ENCODE data around the gene KCNQ1OT1. TPM values are rescaled to one million over a fixed set of nuclear protein-coding genes. Genes with fewer than 3 reads are reported as not detected.

KCNQ1OT1 gene
- total RNA-seq, 1 donor from 2014 or later: 2.0 TPM

DNA sequence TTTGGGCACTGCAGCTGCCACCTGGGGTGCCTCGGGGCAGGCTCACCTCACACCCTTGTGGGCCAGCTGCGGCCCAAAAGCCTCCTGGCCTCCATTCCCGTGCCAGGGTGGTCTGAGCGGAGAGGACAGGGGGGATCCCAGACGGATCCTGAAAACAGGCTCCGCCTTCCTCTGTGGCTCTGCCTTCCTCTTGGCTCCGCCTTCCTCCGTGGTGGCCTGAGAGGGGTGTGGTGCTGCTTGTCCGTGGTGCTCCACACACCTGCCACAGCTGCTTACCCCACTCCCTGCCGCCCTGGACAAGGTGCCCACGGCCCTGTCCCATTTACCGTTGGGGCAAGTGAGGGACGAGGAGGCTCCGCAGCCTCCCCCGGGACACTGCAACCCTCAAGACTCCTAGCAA lies 23.2 kb upstream of the KCNQ1OT1 start:
- DNase-seq (ENCODE audit: low spot score in 2 of 2) (no peak), FAIRE-seq (no peak)

DNA sequence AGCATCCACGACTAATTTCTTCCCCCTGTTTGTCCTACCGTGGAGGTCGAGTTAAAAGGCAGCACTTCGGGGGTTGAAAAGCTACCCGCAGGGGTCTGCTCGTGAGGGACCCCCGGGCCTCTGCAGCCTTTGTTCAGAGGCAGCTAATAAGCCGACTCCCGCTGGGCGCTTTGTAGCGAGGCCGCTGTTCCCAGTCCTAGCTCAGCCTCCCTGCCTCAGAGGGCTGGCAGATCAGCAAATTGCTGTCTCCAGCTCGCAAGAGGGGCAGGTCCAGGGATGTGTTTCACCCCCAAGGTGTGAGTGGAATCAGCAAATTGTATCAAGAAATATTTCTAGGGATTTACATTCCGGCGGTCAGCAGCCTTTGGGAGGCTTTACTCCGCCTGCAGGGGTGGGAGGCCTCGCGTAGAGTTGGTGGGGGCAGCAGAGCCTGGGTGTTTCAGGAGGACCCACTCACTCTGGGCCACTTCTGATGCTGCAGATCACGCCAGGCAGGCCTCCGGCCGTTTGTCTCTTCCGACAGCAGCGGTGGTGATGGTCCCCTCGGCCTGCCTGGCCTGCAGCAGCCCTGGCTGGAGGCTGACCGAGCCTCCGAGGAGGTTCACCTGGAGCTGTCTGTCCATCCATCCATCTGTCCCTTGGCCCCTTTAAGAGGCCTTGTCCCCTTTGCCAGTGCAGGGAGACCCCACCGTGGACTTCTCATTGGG lies 21.6 kb upstream of the KCNQ1OT1 start:
- DNase-seq (ENCODE audit: low spot score in 2 of 2) (no peak), FAIRE-seq (no peak)

DNA sequence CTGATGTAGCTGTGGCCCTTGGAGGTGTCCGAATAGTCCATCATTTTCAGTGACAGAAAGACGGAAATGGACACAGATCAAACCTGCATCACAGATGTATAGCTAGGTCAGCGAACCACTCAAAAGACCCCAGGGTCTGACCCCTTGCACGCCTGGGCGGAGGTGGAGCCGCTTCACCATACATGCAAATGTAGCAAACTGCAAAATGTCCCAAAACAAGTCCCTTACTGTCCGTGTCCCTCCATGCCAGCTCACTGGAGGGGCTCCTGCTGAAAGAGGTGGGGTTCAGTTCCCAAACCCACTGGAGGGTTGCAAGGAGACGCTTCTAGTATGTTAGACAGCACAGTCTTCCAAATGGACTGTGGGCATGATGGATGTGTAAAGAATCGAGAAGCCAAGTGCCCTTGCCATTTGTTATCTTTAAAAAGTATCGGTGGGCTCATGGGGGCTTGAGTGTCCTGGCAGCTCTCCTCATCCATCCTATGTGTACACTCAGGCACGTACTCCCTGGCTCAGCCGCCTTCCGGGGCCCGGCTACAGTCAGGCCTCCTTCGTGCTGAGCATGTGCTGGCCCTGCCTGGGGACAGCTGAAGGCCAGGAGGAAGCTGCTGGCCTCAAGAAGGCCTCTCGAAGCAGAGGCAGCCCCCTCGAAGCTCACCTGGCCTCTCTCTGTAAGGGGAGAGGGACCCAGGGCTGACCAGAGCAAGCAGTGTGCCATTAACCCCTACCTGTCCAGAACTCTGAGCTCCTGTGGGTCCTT lies 20.2 kb upstream of the KCNQ1OT1 start:
- no peak for DNase-seq (ENCODE audit: low spot score in 2 of 2)
- no peak for FAIRE-seq

DNA sequence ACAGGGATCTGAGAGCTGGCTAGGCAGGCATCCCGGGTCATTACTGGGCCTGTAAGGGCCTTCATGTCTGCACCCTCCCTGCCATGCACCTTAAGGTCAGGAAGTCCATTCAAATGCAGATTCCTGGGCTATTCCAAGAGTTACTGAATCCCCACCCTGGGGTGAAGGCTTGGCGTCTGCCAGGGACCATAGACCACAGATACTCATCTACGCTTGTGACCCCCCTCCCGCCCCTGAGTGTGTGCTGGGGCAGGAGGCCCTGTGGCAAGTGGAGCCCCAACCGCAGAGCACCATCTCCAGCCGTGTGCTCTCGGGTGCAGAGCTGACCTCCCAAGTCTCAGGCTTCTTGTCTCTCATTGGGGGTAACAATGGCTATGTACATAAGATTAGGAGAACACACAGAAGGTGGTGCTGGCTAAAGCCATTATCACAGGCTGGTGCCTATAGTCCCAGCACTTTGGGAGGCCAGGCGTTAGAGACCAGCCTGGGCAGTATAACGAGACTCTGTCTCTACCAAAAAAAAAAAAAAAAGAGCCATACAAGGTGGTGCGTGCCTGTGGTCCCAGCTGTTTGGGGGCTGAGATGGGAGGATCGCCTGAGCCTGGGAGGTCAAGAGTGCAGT lies 19.1 kb upstream of the KCNQ1OT1 start:
- FAIRE-seq (no peak), DNase-seq (ENCODE audit: low spot score in 2 of 2) (no peak)

- DNase-seq (ENCODE audit: low spot score in 2 of 2) (no peak), FAIRE-seq (no peak)
These were observed 17.9 kb upstream of the KCNQ1OT1 start for GRCh38 chr11:2717561-2718325.

GRCh38 chr11:2716376-2717095 lies 16.7 kb upstream of the KCNQ1OT1 start:
- DNase-seq (ENCODE audit: low spot score in 2 of 2) (no peak), FAIRE-seq (no peak)

DNA sequence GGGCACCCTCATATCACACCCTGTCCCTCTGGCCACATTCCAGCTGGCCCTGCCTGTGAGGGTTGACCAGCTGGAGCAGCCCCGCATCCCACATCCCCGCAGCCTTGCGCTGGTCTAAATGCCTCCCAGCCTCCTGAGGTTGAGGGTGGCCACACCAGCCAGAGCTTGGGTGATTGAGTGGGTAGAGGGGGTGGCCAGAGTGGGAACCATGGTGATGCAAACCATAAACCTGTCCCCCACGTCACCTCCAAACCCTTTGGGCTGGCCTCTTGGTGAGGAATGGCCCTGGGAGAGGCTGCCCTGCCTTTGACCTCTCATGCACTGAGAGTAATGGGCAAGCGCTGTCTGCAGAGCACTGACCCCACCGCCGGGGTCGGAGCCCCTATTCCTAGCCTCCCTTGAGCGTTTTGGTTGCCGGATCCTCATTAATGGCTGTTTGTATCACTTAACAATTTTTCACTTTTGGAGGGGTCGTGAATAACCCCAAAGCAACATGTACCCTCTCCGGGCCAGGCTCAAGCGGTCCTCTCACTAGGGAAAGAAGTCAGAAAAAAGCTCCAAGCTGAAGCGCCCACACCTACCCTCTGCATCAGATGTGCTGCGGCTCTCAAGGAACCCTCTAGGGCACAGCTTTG lies 16.0 kb upstream of the KCNQ1OT1 start:
- DNase-seq (ENCODE audit: low spot score in 2 of 2) (no peak), FAIRE-seq (no peak)

- DNase-seq (ENCODE audit: low spot score in 2 of 2) (no peak), FAIRE-seq (no peak)
These were observed 15.1 kb upstream of the KCNQ1OT1 start for GRCh38 chr11:2714871-2715270.

- no peak for FAIRE-seq
These were observed 14.6 kb upstream of the KCNQ1OT1 start for GRCh38 chr11:2714463-2714800.

DNA sequence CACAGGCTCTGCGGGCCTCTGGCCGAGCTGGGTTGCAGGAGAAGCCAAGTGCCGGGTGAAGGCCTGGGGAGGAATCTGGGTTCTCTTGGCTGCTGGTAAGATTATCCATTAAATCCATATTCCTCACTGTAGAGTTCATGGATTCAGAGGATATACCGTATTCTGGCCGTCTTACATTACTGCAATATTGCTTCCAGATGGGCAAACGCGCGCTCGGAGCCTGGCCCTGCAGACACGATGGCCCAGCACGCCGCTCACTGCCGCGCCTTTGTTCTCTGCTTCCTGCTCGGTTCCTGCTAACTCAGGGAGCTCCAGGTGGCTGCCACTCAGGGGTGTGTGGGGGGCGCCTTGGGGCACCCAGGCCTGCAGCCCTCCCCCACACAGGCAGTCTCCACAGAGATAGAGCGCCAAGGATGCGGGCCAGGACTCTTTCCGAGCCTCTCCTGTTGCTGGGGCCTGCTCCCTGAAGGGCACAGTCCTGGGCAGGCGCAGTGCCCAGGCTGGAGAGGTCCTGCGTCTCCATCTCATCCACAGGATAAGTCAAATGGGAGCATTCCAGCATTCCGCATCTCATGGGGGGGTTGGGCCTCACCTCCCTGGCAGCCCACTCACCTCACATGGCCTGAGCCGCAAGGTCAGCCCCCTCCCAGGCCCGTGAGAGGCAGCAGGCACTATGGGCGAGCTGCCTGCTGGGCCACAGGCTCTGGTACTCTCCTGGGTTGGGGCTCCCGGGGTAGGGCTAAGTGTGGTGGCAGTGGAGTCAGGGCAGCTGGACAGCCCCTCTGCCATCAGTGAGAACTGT lies 14.1 kb upstream of the KCNQ1OT1 start:
- FAIRE-seq (no peak), DNase-seq (ENCODE audit: low spot score in 2 of 2) (no peak)

More at GRCh38 chr11:2714463-2714800, 14.6 kb upstream of the KCNQ1OT1 start:
- no peak for DNase-seq (ENCODE audit: low spot score in 2 of 2)

GRCh38 chr11:2713094-2713493 lies 13.3 kb upstream of the KCNQ1OT1 start:
- FAIRE-seq (no peak), DNase-seq (ENCODE audit: low spot score in 2 of 2) (no peak)

DNA sequence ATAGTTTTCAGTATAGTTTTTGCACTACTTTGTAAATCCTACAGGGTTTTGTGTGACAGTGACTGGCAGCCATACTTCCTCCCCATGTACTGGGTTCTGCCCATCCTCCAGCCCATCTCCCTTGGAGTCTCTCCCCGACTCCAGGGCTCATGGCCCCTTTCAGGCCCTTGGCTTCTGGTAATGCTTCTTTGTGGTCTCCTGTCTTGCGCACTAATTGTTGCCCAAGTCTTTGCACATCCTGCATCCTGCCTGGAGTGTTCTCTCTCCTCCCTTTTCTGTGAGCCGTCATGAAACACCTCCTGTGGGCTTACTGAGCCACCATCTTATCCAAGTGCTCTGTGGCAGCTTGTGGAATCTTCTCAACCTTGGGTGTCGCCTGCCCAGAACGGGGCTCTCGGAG lies 11.4 kb upstream of the KCNQ1OT1 start:
- FAIRE-seq (no peak), DNase-seq (ENCODE audit: low spot score in 2 of 2) (no peak)

DNA sequence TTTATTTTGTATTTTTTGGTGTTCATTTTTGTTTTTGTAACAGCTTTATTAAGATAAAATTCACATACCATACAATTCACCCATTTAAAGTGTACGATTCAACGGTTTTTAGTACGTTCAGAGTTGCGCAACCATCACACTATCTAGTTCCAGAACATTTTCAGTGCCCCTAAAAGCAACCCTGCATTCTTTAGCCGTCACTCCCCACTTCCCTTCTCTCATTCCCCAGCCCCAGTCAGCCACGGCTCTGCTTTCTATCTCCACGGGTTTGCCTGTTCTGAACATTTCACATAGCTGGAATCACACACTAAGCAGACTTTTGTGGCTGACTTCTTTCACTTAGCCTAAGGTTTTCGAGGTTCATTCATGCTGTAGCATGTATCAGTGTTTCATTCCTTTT lies 9.6 kb upstream of the KCNQ1OT1 start:
- no peak for DNase-seq (ENCODE audit: low spot score in 2 of 2)
- FAIRE-seq: no peak

GRCh38 chr11:2708757-2709281 lies 9.0 kb upstream of the KCNQ1OT1 start:
- no peak for FAIRE-seq
- DNase-seq (ENCODE audit: low spot score in 2 of 2): no peak

- DNase-seq (ENCODE audit: low spot score in 2 of 2): no peak
- FAIRE-seq: no peak
These were observed 8.4 kb upstream of the KCNQ1OT1 start for GRCh38 chr11:2708151-2708581.

DNA sequence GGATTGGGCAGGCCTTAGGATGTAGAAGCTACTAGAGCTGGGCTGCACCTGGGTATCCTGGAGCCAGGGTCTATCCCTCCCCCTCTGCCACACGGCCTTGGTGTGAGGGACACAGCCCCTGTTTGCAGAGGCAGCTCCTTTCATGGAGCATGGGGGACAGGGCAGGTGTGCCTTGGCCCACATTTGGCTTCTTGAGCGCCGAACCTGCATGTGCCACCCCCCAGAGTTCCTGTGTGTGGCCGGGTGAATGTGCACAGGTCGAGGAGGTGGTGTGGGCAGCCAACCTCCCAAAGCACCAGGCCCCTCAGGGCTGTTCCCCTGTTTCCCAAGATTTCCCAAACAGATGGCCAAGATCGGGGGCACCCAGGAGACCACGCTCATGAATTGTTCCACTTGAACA lies 7.9 kb upstream of the KCNQ1OT1 start:
- DNase-seq (ENCODE audit: low spot score in 2 of 2): no peak
- FAIRE-seq: no peak

GRCh38 chr11:2706321-2706720 lies 6.5 kb upstream of the KCNQ1OT1 start:
- DNase-seq (ENCODE audit: low spot score in 2 of 2): no peak
- no peak for FAIRE-seq

DNA sequence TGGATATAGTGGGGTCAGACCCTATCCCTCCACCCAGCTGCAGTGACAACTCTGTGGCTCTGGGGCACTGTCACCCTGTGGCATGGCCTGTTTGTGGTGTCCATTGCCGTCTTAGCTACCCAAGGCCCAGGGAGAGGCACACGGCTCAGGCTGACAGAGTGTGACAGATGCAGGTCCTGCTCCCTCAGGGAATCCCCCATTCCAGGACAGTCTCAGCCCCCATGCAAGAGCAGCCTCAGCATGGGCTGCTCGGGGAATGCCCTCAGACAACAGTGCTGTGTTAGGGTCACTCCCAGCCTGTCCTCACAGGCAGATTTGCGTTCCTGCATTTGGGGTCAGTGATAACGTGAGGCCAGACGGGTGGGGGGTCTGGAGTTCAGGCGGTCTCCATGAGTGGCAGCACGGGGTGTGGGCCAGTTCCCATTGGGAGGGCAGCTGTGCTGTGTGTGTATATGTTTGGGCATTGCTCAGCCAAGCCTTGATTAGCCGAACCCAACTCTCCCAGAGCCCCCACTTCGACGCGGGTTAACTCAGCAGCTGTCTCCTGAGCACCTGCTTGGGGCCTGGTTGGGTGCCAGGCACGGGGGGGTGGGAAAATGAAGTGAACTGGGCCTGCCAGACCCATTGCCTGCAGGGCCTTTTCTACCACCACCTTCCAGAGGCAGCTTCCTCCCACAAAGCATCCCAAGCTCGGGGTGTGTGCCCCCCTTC lies 5.3 kb upstream of the KCNQ1OT1 start:
- FAIRE-seq: no peak
- DNase-seq (ENCODE audit: low spot score in 2 of 2): no peak

Measured in frontal cortex (tissue), 4 donors.